Keratinocyte (primary cell): ENCODE measurements around the gene C21orf58. TPM values are rescaled to one million over a fixed set of nuclear protein-coding genes. Genes with fewer than 3 reads are reported as not detected.

ENCODE experiments used
- DNase-seq: peaks from one replicate; pipeline ENCODE4 v3.0.0-alpha.2; 2011; ENCODE audit warnings: low read depth, missing footprints, low spot score
- FAIRE-seq: peaks from 2 replicates; lab custom pipeline; 2011; peaks lifted over from hg19 to GRCh38; lab: Jason Lieb, UNC
- H2AFZ ChIP-seq: 2 replicates; pipeline ENCODE4 v1.6.0; 2012; ENCODE audit warnings: low read length, control low read depth, inconsistent platforms; ENCODE audit not compliant: control insufficient read depth
- H3K27ac ChIP-seq: 2 replicates; pipeline ENCODE4 v1.5.1; 2011; ENCODE audit warnings: low read length; ENCODE audit not compliant: control insufficient read depth, insufficient read depth
- H3K27me3 ChIP-seq: 3 replicates; pipeline ENCODE4 v1.6.0; 2011; ENCODE audit warnings: low read length; ENCODE audit not compliant: control insufficient read depth, insufficient read depth; ENCODE audit errors: extremely low read depth
- H3K36me3 ChIP-seq, 2 experiments: 2 replicates in 1 of 2; 3 replicates in 1 of 2; pipeline ENCODE4 v1.5.1; 2011; ENCODE audit warnings: low read length in 2 of 2, mild to moderate bottlenecking in 1 of 2; ENCODE audit not compliant: control insufficient read depth in 2 of 2, insufficient read depth in 2 of 2; ENCODE audit errors: extremely low read depth in 1 of 2
- H3K4me1 ChIP-seq: 3 replicates; pipeline ENCODE4 v1.5.1; 2011; ENCODE audit warnings: low read length; ENCODE audit not compliant: control insufficient read depth, insufficient read depth; ENCODE audit errors: extremely low read depth
- H3K4me2 ChIP-seq: 3 replicates; pipeline ENCODE4 v1.6.0; 2011; ENCODE audit warnings: low read depth, low read length; ENCODE audit not compliant: control insufficient read depth, insufficient read depth; ENCODE audit errors: extremely low read depth
- H3K4me3 ChIP-seq, 3 experiments: fragments of 200-600 bp in 1 of 3; sonication (generic) in 1 of 3; 2 replicates in 2 of 3; 3 replicates in 1 of 3; pipeline ENCODE4 v1.5.1; 2011 to 2016; ENCODE audit warnings: low read length in 3 of 3, mild to moderate bottlenecking in 3 of 3, control low read depth in 2 of 3, inconsistent platforms in 1 of 3, low read depth in 1 of 3, mixed read lengths in 1 of 3, mixed run types in 1 of 3, moderate library complexity in 1 of 3; ENCODE audit not compliant: control insufficient read depth in 2 of 3, insufficient read depth in 2 of 3; ENCODE audit errors: extremely low read depth in 1 of 3
- H3K79me2 ChIP-seq: 2 replicates; pipeline ENCODE4 v1.6.0; 2012; ENCODE audit warnings: low read length; ENCODE audit not compliant: control insufficient read depth, insufficient read depth
- H3K9ac ChIP-seq: 3 replicates; pipeline ENCODE4 v1.6.0; 2011; ENCODE audit warnings: low read length; ENCODE audit not compliant: control insufficient read depth, insufficient read depth; ENCODE audit errors: extremely low read depth
- H3K9me1 ChIP-seq: 3 replicates; pipeline ENCODE4 v1.6.0; 2011; ENCODE audit warnings: low read length; ENCODE audit not compliant: control insufficient read depth, insufficient read depth; ENCODE audit errors: extremely low read depth
- H3K9me3 ChIP-seq: 2 replicates; pipeline ENCODE4 v1.5.1; 2012; ENCODE audit warnings: low read depth, low read length; ENCODE audit not compliant: control insufficient read depth
- H4K20me1 ChIP-seq: 3 replicates; pipeline ENCODE4 v1.6.0; 2011; ENCODE audit warnings: low read length; ENCODE audit not compliant: control insufficient read depth, insufficient read depth; ENCODE audit errors: extremely low read depth
- CTCF ChIP-seq, 3 experiments: IDR thresholded peaks in 1 of 3; conservative IDR thresholded peaks in 1 of 3; optimal IDR thresholded peaks in 1 of 3; 2 replicates in 2 of 3; 3 replicates in 1 of 3; pipeline versions ENCODE3 to v1.5.1; 2011; ENCODE audit warnings: low read length in 3 of 3, mild to moderate bottlenecking in 3 of 3, moderate library complexity in 2 of 3, control low read depth in 1 of 3, inconsistent platforms in 1 of 3; ENCODE audit not compliant: insufficient read depth in 2 of 3; ENCODE audit errors: extremely low read depth in 1 of 3
- EZH2 ChIP-seq: IDR thresholded peaks from one replicate; pipeline ENCODE4 v1.6.1; 2012; ENCODE audit warnings: inconsistent platforms, mild to moderate bottlenecking, low read length, moderate library complexity
- dilution Hi-C: fragments of 300-500 bp; cut with MboI; formaldehyde crosslinking; loops from one replicate; pipeline ENCODE4 v1.7.0; 2020; ENCODE audit warnings: low sequenced_read_pairs; ENCODE audit not compliant: extremely low pct_ligation_motif_present
- polyA plus RNA-seq, 5 experiments: library from polyadenylated mRNA; depleted of rRNA in 3 of 5; stranded (reverse) in 3 of 5; stranded (forward) in 1 of 5; unstranded in 1 of 5; fragments of >200 nt; gene quantifications; 1 replicate in 1 of 5; 2 replicates in 3 of 5; 3 replicates in 1 of 5; pipeline versions ENCODE4 v1.2.1 to v1.2.3, GENCODE V29; 2011 to 2012; ENCODE audit warnings: missing spikeins in 2 of 5, low read depth in 1 of 5, low replicate concordance in 1 of 5

Gene C21orf58
- polyA plus RNA-seq, 1 donor (not counting 4 experiments of a cell fraction or from before 2014, with no cell fraction given), result 1.2 TPM

DNA sequence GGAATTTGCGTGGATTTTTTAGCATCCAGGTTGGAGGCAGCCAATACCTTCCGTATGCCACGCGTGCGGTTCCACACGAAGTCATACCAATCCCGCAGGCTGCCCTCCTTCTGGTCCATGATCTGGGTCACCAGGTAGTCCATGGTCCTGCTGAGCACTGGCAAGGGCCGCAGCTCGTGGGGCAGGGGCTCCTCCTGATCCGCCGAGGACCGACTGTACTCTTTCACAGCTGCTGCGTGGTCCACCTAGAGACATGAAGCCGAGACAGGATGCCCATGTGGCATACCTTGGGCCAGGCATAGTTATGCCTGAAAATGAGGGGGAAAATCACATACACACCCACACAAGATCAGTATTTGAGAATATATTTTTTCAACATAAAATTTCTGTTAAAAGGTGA is 50.3 kb downstream of the C21orf58 start:
- Histone ChIP-seq H3K79me2 (no peaks in the 10 kb centered on the region), H3K27ac (no peak overlapping the region), H3K9me1 (no peaks in the 10 kb centered on the region), H2AFZ (no peak overlapping the region), H3K4me2 (no peak overlapping the region), H3K4me3 (no peak overlapping the region), H4K20me1 (no peaks in the 10 kb centered on the region), H3K36me3 (peaks cover 42 to 45% of the 10 kb centered on the region in 2 experiments), H3K27me3 (no peaks in the 10 kb centered on the region), H3K9ac (no peak overlapping the region), H3K4me1 (no peaks in the 10 kb centered on the region), H3K9me3 (no peaks in the 10 kb centered on the region)
- FAIRE-seq (no peak), DNase-seq (no peak)
- dilution Hi-C loops, result no loop called here
- TF ChIP-seq CTCF (optimal IDR thresholded peaks at IDR 0.05 in 1 of 3, IDR thresholded peaks at IDR 0.05 in 1 of 3, conservative IDR thresholded peaks at IDR 0.05 in 1 of 3; ENCODE audit: extremely low read depth in 1 of 3, insufficient read depth in 2 of 3, low read length in 3 of 3) (no peak), EZH2 (no peak)

DNA sequence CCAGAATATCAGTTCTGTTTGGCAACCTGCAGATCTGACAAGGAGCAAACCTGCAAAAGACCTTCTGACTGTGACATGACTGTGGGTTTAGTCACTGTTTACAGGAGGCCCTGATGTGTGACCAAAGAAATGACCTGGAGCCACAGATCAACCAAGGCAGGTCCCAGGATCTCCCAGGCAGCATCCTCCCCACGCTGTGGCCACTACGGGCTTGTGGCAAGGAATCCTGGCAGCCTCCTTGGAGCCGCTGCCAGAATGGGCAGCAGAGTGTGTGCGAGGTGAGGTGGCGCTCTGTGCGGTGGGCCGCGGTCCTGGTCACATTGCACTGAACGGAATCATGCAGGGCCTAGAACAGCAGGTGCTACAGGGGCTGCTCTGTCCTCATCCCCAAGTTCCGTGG is 54.2 kb downstream of the C21orf58 start:
- no peak overlapping the region for H3K27ac ChIP-seq
- TF ChIP-seq CTCF (optimal IDR thresholded peaks at IDR 0.05 in 1 of 3, IDR thresholded peaks at IDR 0.05 in 1 of 3, conservative IDR thresholded peaks at IDR 0.05 in 1 of 3; ENCODE audit: extremely low read depth in 1 of 3, insufficient read depth in 2 of 3, low read length in 3 of 3) (no peak), EZH2 (no peak)
- H3K9me3 ChIP-seq, result no peaks in the 10 kb centered on the region
- no peak overlapping the region for H3K9ac ChIP-seq
- H4K20me1 ChIP-seq, result peaks cover 5% of the 10 kb centered on the region
- no peak overlapping the region for H3K4me3 ChIP-seq
- no peaks in the 10 kb centered on the region for H3K9me1 ChIP-seq
- no peak overlapping the region for H2AFZ ChIP-seq
- H3K4me2 ChIP-seq, result no peak overlapping the region
- DNase-seq, result no peak
- H3K4me1 ChIP-seq, result no peaks in the 10 kb centered on the region
- no peaks in the 10 kb centered on the region for H3K27me3 ChIP-seq
- H3K79me2 ChIP-seq, result no peaks in the 10 kb centered on the region
- peaks cover 48 to 58% of the 10 kb centered on the region in 2 experiments for H3K36me3 ChIP-seq
- dilution Hi-C loops, result no loop called here
- FAIRE-seq, result no peak
